Transverse colon (tissue), 4 donors: Measurements from ENCODE around the gene AXIN1.

ENCODE experiments used
- POLR2A ChIP-seq: fragments of 450-650 bp; IDR thresholded peaks from one replicate; pipeline ENCODE4 v1.6.1; 2016; ENCODE audit warnings: antibody characterized with exemption, mild to moderate bottlenecking, moderate library complexity
- POLR2AphosphoS5 ChIP-seq, 3 donors: sonication (generic); formaldehyde crosslinking; IDR thresholded peaks; one replicate each; pipeline ENCODE4 v1.6.1; 2016; ENCODE audit warnings: antibody characterized with exemption in 3 of 3
- TF ChIP-seq, protein P1 (sequence below), 5 experiments: fragments of 200-600 bp in 3 of 5; fragments of 450-650 bp in 2 of 5; sonication (generic) in 3 of 5; IDR thresholded peaks; 1 replicate in 2 of 5; 2 replicates in 3 of 5; pipeline ENCODE4 v1.5.1; 2016 to 2017; ENCODE audit warnings: antibody characterized with exemption in 5 of 5, inconsistent platforms in 3 of 5, mild to moderate bottlenecking in 2 of 5, moderate library complexity in 1 of 5

GRCh38 chr16:337437-337836 lies 15.1 kb downstream of the AXIN1 start:
- TF ChIP-seq, protein P1, sequence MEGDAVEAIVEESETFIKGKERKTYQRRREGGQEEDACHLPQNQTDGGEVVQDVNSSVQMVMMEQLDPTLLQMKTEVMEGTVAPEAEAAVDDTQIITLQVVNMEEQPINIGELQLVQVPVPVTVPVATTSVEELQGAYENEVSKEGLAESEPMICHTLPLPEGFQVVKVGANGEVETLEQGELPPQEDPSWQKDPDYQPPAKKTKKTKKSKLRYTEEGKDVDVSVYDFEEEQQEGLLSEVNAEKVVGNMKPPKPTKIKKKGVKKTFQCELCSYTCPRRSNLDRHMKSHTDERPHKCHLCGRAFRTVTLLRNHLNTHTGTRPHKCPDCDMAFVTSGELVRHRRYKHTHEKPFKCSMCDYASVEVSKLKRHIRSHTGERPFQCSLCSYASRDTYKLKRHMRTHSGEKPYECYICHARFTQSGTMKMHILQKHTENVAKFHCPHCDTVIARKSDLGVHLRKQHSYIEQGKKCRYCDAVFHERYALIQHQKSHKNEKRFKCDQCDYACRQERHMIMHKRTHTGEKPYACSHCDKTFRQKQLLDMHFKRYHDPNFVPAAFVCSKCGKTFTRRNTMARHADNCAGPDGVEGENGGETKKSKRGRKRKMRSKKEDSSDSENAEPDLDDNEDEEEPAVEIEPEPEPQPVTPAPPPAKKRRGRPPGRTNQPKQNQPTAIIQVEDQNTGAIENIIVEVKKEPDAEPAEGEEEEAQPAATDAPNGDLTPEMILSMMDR (IDR thresholded peaks at IDR 0.05): no peak
- no peak for TF ChIP-seq POLR2AphosphoS5 (IDR thresholded peaks at IDR 0.05)
- TF ChIP-seq POLR2A: no peak
